Measurements from ENCODE around the gene TLE5. TPM values are rescaled to one million over a fixed set of nuclear protein-coding genes. Genes with fewer than 3 reads are reported as not detected.

TLE5 gene
- total RNA-seq, 2 donors from 2014 or later: 166 to 254 TPM

GRCh38 chr19:3020321-3020960 is 41.9 kb downstream of the TLE5 start:
- DNase-seq (no peak), ATAC-seq (no peak)
- Histone ChIP-seq H3K9me3 (no peaks in the 10 kb centered on the region), H3K4me1 (no peaks in the 10 kb centered on the region), H3K4me3 (no peak overlapping the region), H3K27ac (no peak overlapping the region), H3K27me3 (no peaks in the 10 kb centered on the region), H3K36me3 (replicated peaks in 1 of 2; ENCODE audit: insufficient read depth in 1 of 2, low read depth in 2 of 2) (no peaks in the 10 kb centered on the region)
- TF ChIP-seq CTCF (IDR thresholded peaks at IDR 0.05): no peak
- TF ChIP-seq POLR2A (IDR thresholded peaks at IDR 0.05): no peak
- 88 to 94% methylated on average over 18 of the region's 18 CpGs for WGBS, 2 donors
- intact Hi-C loops (cut with DNase I): no loop called here

DNA sequence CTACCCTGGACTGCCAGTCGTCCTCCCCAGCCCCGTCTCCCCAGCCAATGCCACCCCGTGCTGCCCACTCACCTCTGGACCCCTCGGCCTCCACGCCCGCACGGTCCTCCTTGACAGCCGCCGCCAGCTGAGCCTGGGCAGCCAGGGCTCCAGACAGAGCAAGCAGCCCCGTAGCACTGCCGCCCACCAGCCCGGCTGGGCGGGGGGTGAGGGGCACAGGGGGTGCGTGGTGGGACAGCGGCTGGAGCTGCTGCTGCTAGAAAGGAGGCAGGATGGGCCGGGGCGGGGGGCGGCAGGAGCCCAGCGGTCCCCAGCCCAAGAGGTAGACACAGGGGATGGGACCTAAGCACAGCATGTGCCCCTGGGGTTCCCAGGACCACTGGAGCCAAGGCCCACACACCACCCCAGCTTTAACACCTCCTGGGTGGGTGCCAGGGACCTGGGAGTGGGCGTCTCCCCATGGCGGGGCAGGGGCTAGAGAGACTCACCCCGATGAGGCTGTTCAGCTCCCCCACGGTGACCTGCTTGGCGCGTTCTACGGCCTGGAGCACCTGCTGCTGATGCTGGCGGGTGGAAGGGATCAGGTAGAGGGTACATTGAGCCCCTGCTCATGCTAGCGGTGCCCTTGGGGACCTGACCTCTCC is 43.0 kb downstream of the TLE5 start:
- Histone ChIP-seq H3K4me1 (no peaks in the 10 kb centered on the region), H3K4me3 (no peak overlapping the region), H3K36me3 (replicated peaks in 1 of 2; ENCODE audit: insufficient read depth in 1 of 2, low read depth in 2 of 2) (no peaks in the 10 kb centered on the region), H3K27me3 (no peaks in the 10 kb centered on the region), H3K9me3 (no peaks in the 10 kb centered on the region), H3K27ac (no peak overlapping the region)
- 90 to 97% methylated on average over 18 to 24 of the region's 28 CpGs for WGBS, 2 donors
- intact Hi-C loops (cut with DNase I): no loop called here
- TF ChIP-seq CTCF (IDR thresholded peaks at IDR 0.05) (no peak), POLR2A (IDR thresholded peaks at IDR 0.05) (no peak)
- ATAC-seq (no peak), DNase-seq (no peak)

GRCh38 chr19:3017923-3018322 is 44.4 kb downstream of the TLE5 start:
- Histone ChIP-seq H3K27ac (no peak overlapping the region), H3K36me3 (replicated peaks in 1 of 2; ENCODE audit: insufficient read depth in 1 of 2, low read depth in 2 of 2) (no peaks in the 10 kb centered on the region), H3K27me3 (no peaks in the 10 kb centered on the region), H3K4me1 (peaks cover 11% of the 10 kb centered on the region), H3K4me3 (no peak overlapping the region), H3K9me3 (no peaks in the 10 kb centered on the region)
- TF ChIP-seq POLR2A (IDR thresholded peaks at IDR 0.05): no peak
- TF ChIP-seq CTCF (IDR thresholded peaks at IDR 0.05): no peak
- no peak for ATAC-seq
- 97 to 99% methylated on average over 6 to 7 of the region's 7 CpGs for WGBS, 2 donors
- DNase-seq: no peak
- intact Hi-C loops (cut with DNase I): no loop called here

DNA sequence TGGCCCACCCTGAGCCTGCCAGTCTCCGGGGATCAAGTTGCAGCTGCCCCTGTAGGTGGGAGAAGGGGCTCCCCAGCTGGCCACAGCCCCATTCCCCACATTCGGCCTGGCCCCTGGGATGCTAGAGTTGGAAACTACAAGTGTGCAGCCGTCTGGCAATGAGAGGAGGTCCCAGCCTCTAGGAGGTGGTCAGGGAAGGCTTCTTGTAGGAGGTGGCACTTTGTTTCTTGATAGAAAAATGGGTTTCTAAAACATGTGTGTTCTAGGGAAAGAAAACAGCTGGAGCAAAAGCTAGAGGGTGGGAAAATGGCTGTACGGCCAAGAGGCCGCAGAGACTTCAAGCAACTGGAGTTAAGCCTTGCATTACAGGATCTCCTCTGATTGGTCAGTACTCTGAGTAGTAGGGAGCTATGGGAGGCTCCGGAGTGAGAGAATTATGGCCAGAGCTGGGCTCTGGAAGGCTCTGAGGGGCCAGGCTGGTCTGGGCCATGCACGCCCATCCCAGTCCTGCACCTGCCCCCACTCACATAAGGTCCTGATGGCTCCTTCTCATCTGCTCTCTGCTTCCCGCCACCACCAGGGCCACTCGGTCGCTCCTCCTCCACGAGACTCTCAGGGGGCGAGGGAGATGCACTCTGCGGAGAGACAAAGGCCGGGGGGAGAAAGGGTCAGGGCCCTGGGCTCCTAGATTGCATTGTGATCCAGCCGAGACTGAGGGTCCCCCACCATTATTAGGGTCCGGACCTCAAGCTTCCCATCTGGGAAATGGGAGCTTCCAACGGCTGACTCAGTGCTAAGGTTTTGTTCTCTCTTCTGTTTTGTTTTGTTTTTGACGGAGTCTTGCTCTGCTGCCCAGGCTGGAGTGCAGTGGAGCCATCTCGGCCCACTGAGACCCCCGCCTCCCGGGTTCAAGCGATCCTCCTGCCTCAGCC is 46.9 kb downstream of the TLE5 start:
- Histone ChIP-seq H3K9me3 (no peaks in the 10 kb centered on the region), H3K36me3 (replicated peaks in 1 of 2; ENCODE audit: insufficient read depth in 1 of 2, low read depth in 2 of 2) (no peaks in the 10 kb centered on the region), H3K4me3 (no peak overlapping the region), H3K27ac (no peak overlapping the region), H3K4me1 (peaks cover 14% of the 10 kb centered on the region), H3K27me3 (no peaks in the 10 kb centered on the region)
- ATAC-seq (no peak), DNase-seq (no peak)
- 88 to 95% methylated on average over 22 of the region's 22 CpGs for WGBS, 2 donors
- no peak for TF ChIP-seq CTCF (IDR thresholded peaks at IDR 0.05)
- no peak for TF ChIP-seq POLR2A (IDR thresholded peaks at IDR 0.05)
- intact Hi-C loops (cut with DNase I): no loop called here
